HCT116 (cell line): ENCODE data around the gene C9orf78.

ENCODE experiments used
- CTCF ChIP-seq, 3 experiments: fragments of 200-600 bp in 1 of 3; sonication (generic) in 1 of 3; IDR thresholded peaks in 2 of 3; conservative IDR thresholded peaks in 1 of 3; 2 replicates each; pipeline ENCODE4 v1.5.1; 2012 to 2017; ENCODE audit warnings: low read depth in 2 of 3, low read length in 2 of 3, antibody characterized with exemption in 1 of 3, borderline replicate concordance in 1 of 3, control low read depth in 1 of 3, mild to moderate bottlenecking in 1 of 3, mixed read lengths in 1 of 3, mixed run types in 1 of 3, moderate library complexity in 1 of 3; ENCODE audit not compliant: insufficient read depth in 1 of 3
- MAX ChIP-seq: IDR thresholded peaks from 2 replicates; pipeline ENCODE4 v1.6.1; 2012
- POLR2A ChIP-seq: IDR thresholded peaks from 2 replicates; pipeline ENCODE4 v1.7.0; 2011; ENCODE audit warnings: borderline replicate concordance; ENCODE audit not compliant: insufficient read depth, insufficient read length; ENCODE audit errors: extremely low read depth
- RAD21 ChIP-seq: IDR thresholded peaks from 2 replicates; pipeline ENCODE4 v1.6.1; 2012; ENCODE audit warnings: low read depth, mild to moderate bottlenecking
- SP1 ChIP-seq: IDR thresholded peaks from 2 replicates; pipeline ENCODE4 v1.6.1; 2012; ENCODE audit warnings: low read depth
- SRF ChIP-seq: IDR thresholded peaks from 2 replicates; pipeline ENCODE4 v1.6.1; 2012; ENCODE audit warnings: low read depth
- TCF7L2 ChIP-seq: IDR thresholded peaks from 2 replicates; pipeline ENCODE4 v1.7.0; 2011; ENCODE audit warnings: borderline replicate concordance, inconsistent platforms; ENCODE audit not compliant: insufficient read depth, insufficient read length; ENCODE audit errors: extremely low read depth
- ZNF274 ChIP-seq: fragments of 200-500 bp; sonication (Bioruptor generic); IDR thresholded peaks from 2 replicates; pipeline ENCODE4 v1.6.1; 2014; ENCODE audit warnings: mild to moderate bottlenecking, low read depth, low read length, inconsistent platforms

- TF ChIP-seq RAD21 = no peak
- TF ChIP-seq SP1 = no peak
- no peak for TF ChIP-seq SRF
- no peak for TF ChIP-seq MAX
- no peak for TF ChIP-seq TCF7L2
- TF ChIP-seq POLR2A = no peak
- TF ChIP-seq CTCF (IDR thresholded peaks at IDR 0.05 in 2 of 3, conservative IDR thresholded peaks at IDR 0.05 in 1 of 3; ENCODE audit: borderline replicate concordance in 1 of 3, insufficient read depth in 1 of 3, low read depth in 2 of 3, low read length in 2 of 3) = no peak
- TF ChIP-seq ZNF274 = no peak
Observed at GRCh38 chr9:129823542-129823934, 11.5 kb downstream of the C9orf78 start.
